Kidney epithelial cell (primary cell): ENCODE results near the gene OR1F1. TPM values are rescaled to one million over a fixed set of nuclear protein-coding genes. Genes with fewer than 3 reads are reported as not detected.

Experiments used
- DNase-seq: peaks from one replicate; pipeline ENCODE4 v3.0.0-alpha.2; 2010; ENCODE audit warnings: low read depth
- H3K27me3 ChIP-seq: 2 replicates; pipeline ENCODE4 v1.6.0; 2011; ENCODE audit warnings: low read length; ENCODE audit not compliant: control insufficient read depth, insufficient read depth
- H3K36me3 ChIP-seq: 2 replicates; pipeline ENCODE4 v1.5.1; 2011; ENCODE audit warnings: low read length; ENCODE audit not compliant: control insufficient read depth, insufficient read depth
- H3K4me3 ChIP-seq: 2 replicates; pipeline ENCODE4 v1.5.1; 2011; ENCODE audit warnings: low read depth, mild to moderate bottlenecking, control low read depth, low read length
- total RNA-seq: library from RNA; depleted of rRNA; stranded (reverse); fragments of >200 nt; gene quantifications from 2 replicates; pipeline ENCODE4 v1.2.3, GENCODE V29; 2015
- TF ChIP-seq, protein P1 (sequence below): IDR thresholded peaks from 2 replicates; pipeline ENCODE4 v1.5.1; 2011; ENCODE audit warnings: mild to moderate bottlenecking, moderate library complexity, low read length, control low read depth, inconsistent platforms; ENCODE audit not compliant: insufficient read depth, poor library complexity, severe bottlenecking

OR1F1 gene
- total RNA-seq, 1 donor from 2014 or later: not detected

DNA sequence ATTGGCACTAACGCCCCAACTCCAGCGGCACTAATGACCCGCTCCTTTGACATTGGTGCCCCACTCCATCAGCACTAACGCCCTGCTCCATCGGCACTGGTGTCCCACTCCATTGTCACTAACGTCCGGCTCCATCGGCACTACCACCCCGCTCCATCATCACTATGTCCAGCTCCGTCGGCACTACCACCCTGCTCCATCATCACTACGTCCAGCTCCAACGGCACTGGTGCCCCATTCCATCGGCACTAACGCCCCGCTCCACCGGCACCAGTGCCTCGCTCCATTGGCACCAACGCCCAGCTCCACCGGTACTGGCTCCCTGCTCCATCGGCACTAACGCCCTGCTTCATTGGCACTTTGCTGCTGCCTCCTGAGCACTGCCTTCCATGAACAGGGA, 45.7 kb upstream of the OR1F1 start:
- TF ChIP-seq, protein P1, sequence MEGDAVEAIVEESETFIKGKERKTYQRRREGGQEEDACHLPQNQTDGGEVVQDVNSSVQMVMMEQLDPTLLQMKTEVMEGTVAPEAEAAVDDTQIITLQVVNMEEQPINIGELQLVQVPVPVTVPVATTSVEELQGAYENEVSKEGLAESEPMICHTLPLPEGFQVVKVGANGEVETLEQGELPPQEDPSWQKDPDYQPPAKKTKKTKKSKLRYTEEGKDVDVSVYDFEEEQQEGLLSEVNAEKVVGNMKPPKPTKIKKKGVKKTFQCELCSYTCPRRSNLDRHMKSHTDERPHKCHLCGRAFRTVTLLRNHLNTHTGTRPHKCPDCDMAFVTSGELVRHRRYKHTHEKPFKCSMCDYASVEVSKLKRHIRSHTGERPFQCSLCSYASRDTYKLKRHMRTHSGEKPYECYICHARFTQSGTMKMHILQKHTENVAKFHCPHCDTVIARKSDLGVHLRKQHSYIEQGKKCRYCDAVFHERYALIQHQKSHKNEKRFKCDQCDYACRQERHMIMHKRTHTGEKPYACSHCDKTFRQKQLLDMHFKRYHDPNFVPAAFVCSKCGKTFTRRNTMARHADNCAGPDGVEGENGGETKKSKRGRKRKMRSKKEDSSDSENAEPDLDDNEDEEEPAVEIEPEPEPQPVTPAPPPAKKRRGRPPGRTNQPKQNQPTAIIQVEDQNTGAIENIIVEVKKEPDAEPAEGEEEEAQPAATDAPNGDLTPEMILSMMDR: no peak
- H3K36me3 ChIP-seq: peaks cover 2% of the 10 kb centered on the region
- H3K4me3 ChIP-seq: no peak overlapping the region
- H3K27me3 ChIP-seq: no peaks in the 10 kb centered on the region
- DNase-seq: no peak

DNA sequence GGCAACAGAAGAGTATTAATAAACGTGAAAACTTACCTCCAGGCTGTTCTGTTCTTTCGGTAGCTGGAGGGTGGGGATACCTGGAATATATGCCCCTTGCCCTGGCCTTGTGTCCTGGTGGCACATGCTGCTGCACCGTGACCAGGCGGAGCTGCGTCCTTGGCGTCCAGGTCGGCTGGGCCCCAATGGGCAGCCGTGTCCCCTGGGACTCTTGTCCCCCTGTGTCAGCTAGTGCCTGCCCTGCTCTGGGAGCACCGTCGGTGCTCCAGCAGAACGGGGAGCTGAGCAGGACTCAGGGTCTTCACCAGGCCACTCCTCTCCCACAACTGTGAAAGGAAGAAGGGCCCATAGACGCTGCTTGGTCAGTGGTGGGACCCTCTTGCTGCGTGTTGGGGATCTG, 45.2 kb upstream of the OR1F1 start:
- Histone ChIP-seq H3K4me3 (no peak overlapping the region), H3K36me3 (peaks cover 2% of the 10 kb centered on the region), H3K27me3 (no peaks in the 10 kb centered on the region)
- TF ChIP-seq, protein P1: no peak
- no peak for DNase-seq

DNA sequence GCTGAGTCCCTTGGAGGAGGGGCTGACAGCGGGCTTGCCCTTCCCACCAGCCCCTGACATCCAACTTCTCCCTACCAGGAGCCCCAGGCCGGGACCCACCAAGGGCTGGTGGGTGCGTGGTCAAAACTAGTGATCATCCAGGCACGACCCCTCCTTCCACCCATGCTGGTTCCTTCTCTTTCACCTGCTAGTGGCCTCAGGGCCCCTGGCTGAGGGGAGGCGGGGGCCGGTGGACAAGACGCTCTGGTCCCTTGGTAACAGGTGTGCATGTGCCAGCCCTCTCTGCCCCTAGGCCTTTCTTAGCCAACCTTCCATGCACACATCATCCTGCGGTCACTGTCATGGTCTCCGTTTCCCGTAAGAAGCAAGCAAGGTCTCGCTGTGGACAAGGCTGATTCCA, 44.8 kb upstream of the OR1F1 start:
- TF ChIP-seq, protein P1: no peak
- DNase-seq: no peak
- Histone ChIP-seq H3K4me3 (no peak overlapping the region), H3K27me3 (no peaks in the 10 kb centered on the region), H3K36me3 (peaks cover 2% of the 10 kb centered on the region)

DNA sequence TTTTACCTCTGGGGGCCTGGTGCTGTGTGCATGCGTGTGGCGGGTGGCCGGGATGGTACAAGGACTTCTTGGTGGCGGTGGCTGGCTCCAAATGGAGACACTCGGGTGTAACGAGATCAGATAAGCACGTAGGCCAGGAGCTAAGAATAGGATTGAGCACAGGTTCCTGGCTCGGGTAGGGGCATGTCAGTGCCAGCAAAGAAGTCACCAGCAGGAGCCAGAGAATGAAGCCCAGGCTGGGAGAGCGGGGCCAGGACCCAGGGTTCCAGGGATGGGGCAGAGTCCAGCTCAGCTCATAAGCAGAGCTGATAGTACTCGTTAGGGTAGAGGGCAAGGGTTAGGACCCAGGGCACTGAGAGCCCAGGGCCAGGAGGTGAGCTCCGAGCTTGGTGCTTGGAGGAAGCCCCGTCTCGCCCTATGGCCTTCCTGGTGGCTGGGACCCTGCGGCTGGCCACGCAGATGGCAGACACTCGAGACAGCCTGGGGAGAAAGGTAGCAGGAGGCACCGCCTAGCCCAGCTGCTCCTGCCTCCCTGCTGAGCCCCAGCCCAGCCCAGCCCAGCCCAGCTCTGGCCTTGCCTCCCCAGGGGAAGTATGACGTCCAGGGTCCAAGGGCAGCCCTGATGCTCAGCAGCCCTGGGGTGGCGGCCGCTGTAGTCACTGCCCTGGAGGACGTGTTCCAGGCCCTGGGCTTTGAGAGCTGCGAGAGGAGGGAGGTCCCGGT, 44.2 kb upstream of the OR1F1 start:
- no peak for DNase-seq
- Histone ChIP-seq H3K27me3 (no peaks in the 10 kb centered on the region), H3K36me3 (peaks cover 2% of the 10 kb centered on the region), H3K4me3 (no peak overlapping the region)
- TF ChIP-seq, protein P1: no peak

DNA sequence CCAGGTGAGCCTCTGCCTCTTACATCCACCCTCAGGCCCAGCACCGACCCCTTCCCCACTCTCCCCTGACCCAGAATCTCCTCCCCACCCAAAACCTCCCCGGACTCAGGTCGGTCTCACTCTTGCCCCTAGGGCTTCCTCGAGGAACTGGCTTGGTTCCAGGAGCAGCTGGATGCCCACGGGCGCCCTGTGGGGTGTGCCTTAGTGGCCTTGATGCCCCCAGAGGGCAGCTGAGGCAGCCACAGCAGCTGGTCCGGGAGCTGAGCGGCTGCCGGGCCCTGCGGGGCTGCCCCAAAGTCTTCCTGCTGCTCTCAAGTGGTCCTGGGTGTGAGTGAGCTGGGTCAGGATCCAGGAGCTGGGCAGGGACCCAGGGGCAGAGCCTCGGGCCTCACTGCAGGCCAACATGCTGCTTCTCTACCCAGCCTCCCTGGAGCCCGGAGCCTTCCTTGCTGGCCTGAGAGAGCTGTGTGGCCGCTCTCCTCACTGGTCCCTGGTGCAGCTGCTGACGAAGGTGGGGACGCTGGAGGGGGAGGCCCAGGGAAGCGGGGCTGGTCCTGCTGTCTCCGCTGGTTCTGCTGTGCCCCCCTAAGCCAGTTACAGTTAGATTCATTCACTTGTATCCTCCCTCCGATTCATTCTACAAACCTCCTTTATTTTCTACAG, 43.6 kb upstream of the OR1F1 start:
- no peaks in the 10 kb centered on the region for H3K27me3 ChIP-seq
- TF ChIP-seq, protein P1: no peak
- H3K4me3 ChIP-seq: no peak overlapping the region
- H3K36me3 ChIP-seq: peaks cover 2% of the 10 kb centered on the region
- DNase-seq: no peak

DNA sequence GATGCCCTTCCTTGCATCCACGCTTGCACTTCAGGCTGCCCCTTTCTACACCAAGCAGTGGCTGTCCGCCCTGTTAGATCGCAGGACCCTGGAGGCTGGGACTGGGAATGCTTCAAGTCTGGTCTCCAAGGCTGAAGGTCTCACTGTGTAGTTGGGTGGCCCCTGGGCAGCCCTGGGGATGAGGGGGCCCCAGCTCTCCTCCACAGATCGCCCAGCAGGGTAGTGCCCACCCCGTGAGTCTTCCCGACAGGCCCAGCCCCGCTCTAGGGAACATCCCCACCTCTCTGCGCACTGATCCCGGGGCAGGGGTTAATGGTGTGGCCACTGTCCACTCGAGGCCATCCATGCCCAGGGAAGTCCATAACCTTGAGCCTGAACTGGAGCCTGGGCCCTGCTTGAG, 42.9 kb upstream of the OR1F1 start:
- TF ChIP-seq, protein P1: no peak
- no peak for DNase-seq
- Histone ChIP-seq H3K36me3 (peaks cover 2% of the 10 kb centered on the region), H3K4me3 (no peak overlapping the region), H3K27me3 (no peaks in the 10 kb centered on the region)
